KMS-11 (cell line): ENCODE measurements around the gene PCSK6.

Experiments
- H2AFZ ChIP-seq: fragments of 200-600 bp; sonication (generic); 2 replicates; pipeline ENCODE4 v1.6.1; 2016; ENCODE audit warnings: antibody characterized with exemption, mixed run types, low read depth
- H3K27ac ChIP-seq: fragments of 200-600 bp; sonication (generic); 2 replicates; pipeline ENCODE4 v1.6.1; 2016; ENCODE audit warnings: mild to moderate bottlenecking, mixed run types
- H3K27me3 ChIP-seq: fragments of 200-600 bp; sonication (generic); 2 replicates; pipeline ENCODE4 v1.6.1; 2017; ENCODE audit warnings: mild to moderate bottlenecking, low read depth, mixed run types, moderate library complexity; ENCODE audit not compliant: insufficient read depth
- H3K36me3 ChIP-seq: fragments of 200-600 bp; sonication (generic); 2 replicates; pipeline ENCODE4 v1.6.1; 2017; ENCODE audit warnings: mild to moderate bottlenecking, mixed run types; ENCODE audit not compliant: insufficient read depth
- H3K4me1 ChIP-seq: fragments of 200-600 bp; sonication (generic); 2 replicates; pipeline ENCODE4 v1.6.1; 2016; ENCODE audit warnings: mild to moderate bottlenecking, low read depth, mixed run types; ENCODE audit not compliant: poor library complexity, severe bottlenecking
- H3K4me2 ChIP-seq: fragments of 200-600 bp; sonication (generic); 2 replicates; pipeline ENCODE4 v1.7.0; 2016; ENCODE audit warnings: mild to moderate bottlenecking, mixed run types
- H3K4me3 ChIP-seq: fragments of 200-600 bp; sonication (generic); IDR thresholded peaks from 2 replicates; pipeline ENCODE4 v1.6.1; 2017; ENCODE audit warnings: low read depth, low read length, mixed read lengths; ENCODE audit not compliant: insufficient read depth
- H3K79me2 ChIP-seq: fragments of 200-600 bp; sonication (generic); 2 replicates; pipeline ENCODE4 v1.6.1; 2016; ENCODE audit warnings: low read depth, mixed run types; ENCODE audit not compliant: insufficient read depth
- H3K9ac ChIP-seq: fragments of 200-600 bp; sonication (generic); 2 replicates; pipeline ENCODE4 v1.6.1; 2016; ENCODE audit warnings: mild to moderate bottlenecking, mixed run types
- H4K20me1 ChIP-seq: fragments of 200-600 bp; sonication (generic); 2 replicates; pipeline ENCODE4 v1.6.1; 2016; ENCODE audit warnings: mild to moderate bottlenecking, mixed run types; ENCODE audit not compliant: insufficient read depth
- TF ChIP-seq, protein P1 (sequence below): fragments of 200-600 bp; sonication (generic); conservative IDR thresholded peaks from 2 replicates; pipeline ENCODE4 v1.6.1; 2017; ENCODE audit warnings: low read depth, mild to moderate bottlenecking, antibody characterized with exemption, low read length, moderate library complexity, mixed read lengths

Gene PCSK6

DNA sequence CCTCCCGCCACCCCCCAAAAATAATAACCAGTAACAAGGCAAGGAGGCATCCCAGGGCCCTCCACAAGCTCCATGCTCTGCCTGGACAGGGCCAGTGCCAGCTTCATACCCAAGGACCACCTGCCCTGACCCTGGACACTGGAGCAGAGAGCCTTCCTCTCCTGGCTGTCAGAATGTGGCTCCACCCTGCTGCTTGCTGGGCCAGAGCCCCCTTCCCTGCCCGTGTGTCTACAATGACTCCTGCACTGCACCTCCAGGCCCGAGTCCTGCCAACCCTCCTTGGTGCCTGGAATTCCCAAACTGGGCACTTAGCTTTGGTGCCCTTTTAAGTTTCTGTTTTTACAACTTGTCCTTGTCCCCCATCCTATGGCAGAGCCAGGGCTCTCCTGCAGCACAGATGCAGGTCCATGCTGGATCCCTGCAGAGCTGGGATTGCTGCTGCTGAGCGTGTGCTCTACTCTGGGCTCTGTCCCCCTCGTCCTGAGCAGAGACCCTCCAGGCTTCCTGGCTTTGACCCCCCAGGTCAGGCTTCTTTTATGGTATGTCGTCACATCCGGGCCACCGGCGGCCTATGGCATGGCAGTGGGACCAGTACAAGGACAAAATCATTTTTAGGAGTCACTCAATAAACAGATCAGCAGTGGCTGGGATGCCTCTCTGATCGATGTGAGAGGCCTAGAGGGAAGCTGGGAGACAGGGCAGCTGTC lies 183.0 kb downstream of the PCSK6 start:
- no peaks in the 10 kb centered on the region for H3K36me3 ChIP-seq
- H3K27ac ChIP-seq, result no peak overlapping the region
- no peaks in the 10 kb centered on the region for H3K4me1 ChIP-seq
- no peaks in the 10 kb centered on the region for H3K79me2 ChIP-seq
- no peak overlapping the region for H2AFZ ChIP-seq
- H4K20me1 ChIP-seq, result no peaks in the 10 kb centered on the region
- H3K4me2 ChIP-seq, result no peak overlapping the region
- TF ChIP-seq, protein P1, sequence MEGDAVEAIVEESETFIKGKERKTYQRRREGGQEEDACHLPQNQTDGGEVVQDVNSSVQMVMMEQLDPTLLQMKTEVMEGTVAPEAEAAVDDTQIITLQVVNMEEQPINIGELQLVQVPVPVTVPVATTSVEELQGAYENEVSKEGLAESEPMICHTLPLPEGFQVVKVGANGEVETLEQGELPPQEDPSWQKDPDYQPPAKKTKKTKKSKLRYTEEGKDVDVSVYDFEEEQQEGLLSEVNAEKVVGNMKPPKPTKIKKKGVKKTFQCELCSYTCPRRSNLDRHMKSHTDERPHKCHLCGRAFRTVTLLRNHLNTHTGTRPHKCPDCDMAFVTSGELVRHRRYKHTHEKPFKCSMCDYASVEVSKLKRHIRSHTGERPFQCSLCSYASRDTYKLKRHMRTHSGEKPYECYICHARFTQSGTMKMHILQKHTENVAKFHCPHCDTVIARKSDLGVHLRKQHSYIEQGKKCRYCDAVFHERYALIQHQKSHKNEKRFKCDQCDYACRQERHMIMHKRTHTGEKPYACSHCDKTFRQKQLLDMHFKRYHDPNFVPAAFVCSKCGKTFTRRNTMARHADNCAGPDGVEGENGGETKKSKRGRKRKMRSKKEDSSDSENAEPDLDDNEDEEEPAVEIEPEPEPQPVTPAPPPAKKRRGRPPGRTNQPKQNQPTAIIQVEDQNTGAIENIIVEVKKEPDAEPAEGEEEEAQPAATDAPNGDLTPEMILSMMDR, result no peak
- H3K9ac ChIP-seq, result no peak overlapping the region
- no peak overlapping the region for H3K4me3 ChIP-seq
- no peaks in the 10 kb centered on the region for H3K27me3 ChIP-seq

DNA sequence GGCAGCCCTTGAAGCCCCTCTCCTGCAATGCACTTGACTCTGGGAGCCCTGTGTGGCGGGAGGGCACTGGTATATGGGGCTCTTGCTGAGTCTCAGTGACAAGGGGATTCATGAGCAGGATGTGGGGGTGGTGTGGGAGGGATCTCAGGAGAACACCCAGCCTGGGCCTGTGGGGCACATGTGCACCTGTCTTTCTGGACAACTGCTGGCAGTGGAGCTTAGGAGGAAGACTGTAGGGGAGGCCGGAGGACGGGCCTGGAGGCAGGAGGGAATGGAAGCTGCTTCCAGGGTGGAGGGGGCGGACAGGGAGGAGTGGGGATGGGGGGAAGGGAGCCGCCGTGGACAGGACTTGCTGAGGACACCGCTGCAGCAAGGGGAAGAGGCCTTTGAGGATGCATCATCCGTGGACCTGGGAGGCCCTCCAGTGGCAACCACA lies 183.7 kb downstream of the PCSK6 start:
- no peaks in the 10 kb centered on the region for H3K36me3 ChIP-seq

DNA sequence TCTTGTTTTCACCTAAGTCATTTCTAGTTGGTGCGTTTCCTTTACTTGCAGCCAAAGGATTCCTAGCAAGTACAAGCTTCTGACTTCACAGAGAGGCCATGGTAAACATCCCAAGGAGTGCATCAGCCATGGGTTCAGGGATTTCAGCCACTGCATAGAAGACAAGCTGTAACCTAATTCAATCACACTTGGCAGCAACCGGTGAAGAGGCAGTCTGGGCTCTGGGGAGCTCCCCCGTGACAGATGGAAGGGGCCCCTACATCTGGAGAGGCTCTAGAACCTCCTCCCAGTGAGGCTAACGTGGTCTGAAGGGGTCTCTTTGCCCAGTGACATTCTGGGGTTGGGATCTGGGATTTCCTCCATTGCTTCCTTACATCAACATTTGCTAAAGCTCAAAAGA lies 186.1 kb downstream of the PCSK6 start:
- no peak overlapping the region for H3K27ac ChIP-seq
- H3K79me2 ChIP-seq, result no peaks in the 10 kb centered on the region
- H4K20me1 ChIP-seq, result no peaks in the 10 kb centered on the region
- H3K27me3 ChIP-seq, result no peaks in the 10 kb centered on the region
- no peak overlapping the region for H3K9ac ChIP-seq
- no peak overlapping the region for H3K4me2 ChIP-seq
- H2AFZ ChIP-seq, result no peak overlapping the region
- H3K4me3 ChIP-seq, result no peak overlapping the region
- H3K4me1 ChIP-seq, result no peaks in the 10 kb centered on the region
- TF ChIP-seq, protein P1, result no peak
- no peaks in the 10 kb centered on the region for H3K36me3 ChIP-seq

More for the DNA sequence above, 183.7 kb downstream of the PCSK6 start:
- H3K79me2 ChIP-seq, result no peaks in the 10 kb centered on the region
- H3K4me2 ChIP-seq, result no peak overlapping the region
- H3K27me3 ChIP-seq, result no peaks in the 10 kb centered on the region
- no peak overlapping the region for H3K4me3 ChIP-seq
- no peak overlapping the region for H2AFZ ChIP-seq
- H3K4me1 ChIP-seq, result no peaks in the 10 kb centered on the region
- no peak overlapping the region for H3K9ac ChIP-seq
- H3K27ac ChIP-seq, result no peak overlapping the region
- TF ChIP-seq, protein P1, result no peak
- no peaks in the 10 kb centered on the region for H4K20me1 ChIP-seq

DNA sequence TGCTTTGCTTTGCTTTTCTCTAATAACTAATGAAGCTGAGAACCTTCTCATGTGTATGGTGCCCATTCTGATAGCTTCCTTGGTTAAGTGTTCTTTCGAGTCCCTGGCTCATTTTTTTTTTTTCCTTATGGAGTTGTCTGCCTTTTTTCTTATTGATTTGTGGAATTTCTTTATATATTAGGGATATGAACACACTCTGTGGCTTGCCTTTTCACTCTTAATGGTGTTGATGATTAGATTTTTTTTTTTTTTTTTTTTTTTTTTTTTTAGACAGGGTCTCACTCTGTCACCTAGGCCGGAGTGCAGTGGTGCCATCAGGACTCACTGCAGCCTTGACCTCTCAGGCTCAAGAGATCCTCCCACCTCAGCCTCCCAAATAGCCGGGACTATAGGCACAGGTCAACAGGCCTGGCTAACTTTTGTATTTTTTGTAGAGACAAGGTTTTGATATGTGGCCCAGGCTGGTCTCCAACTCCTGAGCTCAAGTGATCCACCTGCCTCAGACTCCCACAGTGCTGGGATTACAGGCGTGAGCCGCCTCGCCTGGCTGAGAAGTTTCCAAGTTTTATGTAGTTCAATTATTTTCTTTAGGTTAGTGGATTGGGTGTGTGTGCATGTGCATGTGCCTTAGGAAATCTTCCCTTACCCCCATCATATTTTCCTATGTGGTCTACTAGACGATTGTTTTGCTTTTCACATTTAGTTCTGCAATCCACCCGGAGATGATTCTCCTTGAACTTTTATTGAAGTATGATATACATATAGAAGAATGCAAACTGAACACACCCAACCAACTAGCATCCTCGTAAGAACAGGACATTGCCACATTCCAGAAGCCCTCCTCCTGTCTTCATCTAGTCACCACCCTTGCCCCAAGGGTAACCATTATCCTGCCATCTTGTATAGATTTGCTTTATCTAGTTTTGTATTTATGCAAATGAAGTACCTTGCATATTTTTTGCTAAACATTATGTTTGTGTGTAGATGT lies 192.8 kb downstream of the PCSK6 start:
- no peak overlapping the region for H3K4me3 ChIP-seq
- no peak overlapping the region for H3K9ac ChIP-seq
- peaks cover 19% of the 10 kb centered on the region for H3K4me1 ChIP-seq
- no peaks in the 10 kb centered on the region for H3K27me3 ChIP-seq
- peaks cover 9% of the 10 kb centered on the region for H3K36me3 ChIP-seq
- H3K79me2 ChIP-seq, result peaks cover 31% of the 10 kb centered on the region
- no peak overlapping the region for H3K27ac ChIP-seq
- no peak overlapping the region for H2AFZ ChIP-seq
- peak overlapping the region; percentile 76; the same call in 1 of the 2 replicates for H3K4me2 ChIP-seq
- TF ChIP-seq, protein P1, result no peak
- peaks cover 5% of the 10 kb centered on the region for H4K20me1 ChIP-seq
